GM13976 (cell line): ENCODE data around the gene NR2E3.

Experiments
- DNase-seq: peaks from one replicate; pipeline ENCODE4 v3.0.0; 2012; ENCODE audit warnings: low spot score
- CTCF ChIP-seq: IDR thresholded peaks from 2 replicates; pipeline ENCODE4 v1.5.1; 2012; ENCODE audit warnings: borderline replicate concordance, mild to moderate bottlenecking; ENCODE audit not compliant: insufficient read depth; ENCODE audit errors: extremely low read depth, missing control alignments, control extremely low read depth
- in situ Hi-C: fragments of 300-500 bp; cut with MboI; formaldehyde crosslinking; loops from one replicate; pipeline ENCODE4 v1.12.0; 2022; ENCODE audit warnings: low sequenced_read_pairs, mixed read lengths, inconsistent platforms; ENCODE audit not compliant: unreplicated experiment

Gene NR2E3

GRCh38 chr15:71810256-71811035 is at the start of gene NR2E3:
Gene NR2E3, plus strand, starts transcription at chr15:71810554. Its CDS starts 190 bp downstream, at chr15:71810744.
- DNase-seq, result peak; percentile 24
- in situ Hi-C loops, result no loop called here
- no peak for TF ChIP-seq CTCF

- no peak for TF ChIP-seq CTCF
- DNase-seq, result no peak
- in situ Hi-C loops, result no loop called here
These were observed 49.5 kb upstream of the NR2E3 start for GRCh38 chr15:71760852-71761251.

GRCh38 chr15:71761649-71762048 is 48.7 kb upstream of the NR2E3 start:
- TF ChIP-seq CTCF, result no peak
- in situ Hi-C loops, result no loop called here
- no peak for DNase-seq

GRCh38 chr15:71768184-71768583 is 42.2 kb upstream of the NR2E3 start:
- TF ChIP-seq CTCF, result no peak
- no peak for DNase-seq
- in situ Hi-C loops, result no loop called here

- no peak for TF ChIP-seq CTCF
- no peak for DNase-seq
- in situ Hi-C loops, result loop anchor here (10.0 kb wide), 1 partner anchor 381 kb away; no protein-coding TSS in a partner anchor
These were observed 37.0 kb upstream of the NR2E3 start for GRCh38 chr15:71773206-71773859.

- DNase-seq, result no peak
These were observed 34.5 kb upstream of the NR2E3 start for GRCh38 chr15:71775856-71776255.

More at GRCh38 chr15:71775856-71776255, 34.5 kb upstream of the NR2E3 start:
- in situ Hi-C loops, result loop anchor here (10.0 kb wide), 1 partner anchor 379 kb away; no protein-coding TSS in a partner anchor
- no peak for TF ChIP-seq CTCF
